HepG2 (cell line): ENCODE results near the gene WDR43. TPM values are rescaled to one million over a fixed set of nuclear protein-coding genes. Genes with fewer than 3 reads are reported as not detected.

ENCODE experiments used
- ATAC-seq: fragments of 200-7000 bp; cut with Tn5 transposase; 3 replicates; pipeline ENCODE4 v1.9.1; 2020; ENCODE audit warnings: mild to moderate bottlenecking, moderate library complexity
- BruUV-seq: library from RNA; stranded (reverse); fragments of 400-500 nt; replicated peaks from 2 replicates; lab custom pipeline; 2021; lab: Mats Ljungman, UMichigan
- CTCF ChIA-PET: fragments of 300-600 bp; formaldehyde crosslinking; extraction: SDS; loops from one replicate; lab custom pipeline; 2021; ENCODE audit warnings: low total read pairs, inconsistent platforms, low intra/inter-chr PET ratio; lab: Yijun Ruan, JAX
- POLR2A ChIA-PET: fragments of 350-600 bp; sonication (Branson Sonifier 250); formaldehyde crosslinking; loops from one replicate; lab custom pipeline; 2020; ENCODE audit warnings: antibody characterized with exemption, inconsistent platforms; lab: Yijun Ruan, JAX
- DNase-seq: peaks from one replicate; pipeline ENCODE4 v3.0.0-alpha.2; 2015; ENCODE audit warnings: low spot score
- FAIRE-seq: peaks from 3 replicates; lab custom pipeline; 2011; peaks lifted over from hg19 to GRCh38; lab: Jason Lieb, UNC
- H2AFZ ChIP-seq: one replicate; pipeline ENCODE4 v1.6.1; 2011; ENCODE audit warnings: low read length, inconsistent platforms
- H3K27ac ChIP-seq: fragments of 300-600 bp; 3 replicates; pipeline ENCODE4 v1.8.0; 2011; ENCODE audit warnings: mixed run types, mild to moderate bottlenecking, mixed read lengths, low read length, inconsistent platforms; ENCODE audit not compliant: insufficient read depth; ENCODE audit errors: extremely low read length
- H3K27me3 ChIP-seq, 2 experiments: fragments of 200-600 bp in 1 of 2; 2 replicates in 1 of 2; 3 replicates in 1 of 2; pipeline versions ENCODE4 v1.6.0 to v1.8.0; 2011; ENCODE audit warnings: low read length in 2 of 2, mild to moderate bottlenecking in 2 of 2, moderate library complexity in 2 of 2, inconsistent platforms in 1 of 2; ENCODE audit not compliant: insufficient read depth in 2 of 2, control insufficient read depth in 1 of 2
- H3K36me3 ChIP-seq, 2 experiments: fragments of 200-600 bp in 1 of 2; replicated peaks in 1 of 2; 2 replicates in 1 of 2; 3 replicates in 1 of 2; pipeline versions ENCODE4 v1.5.1 to v1.8.0; 2011; ENCODE audit warnings: low read length in 2 of 2, inconsistent platforms in 1 of 2; ENCODE audit not compliant: insufficient read depth in 2 of 2, control insufficient read depth in 1 of 2
- H3K4me1 ChIP-seq: 2 replicates; pipeline ENCODE4 v1.5.1; 2012; ENCODE audit warnings: low read length, inconsistent platforms; ENCODE audit not compliant: insufficient read depth
- H3K4me2 ChIP-seq: 2 replicates; pipeline ENCODE4 v1.6.0; 2011; ENCODE audit warnings: low read depth, low read length, inconsistent platforms
- H3K4me3 ChIP-seq, 3 experiments: fragments of 200-600 bp in 1 of 3; sonication (generic), shearing (Covaris generic) in 1 of 3; replicated peaks in 1 of 3; 2 replicates each; pipeline ENCODE4 v1.5.1; 2011 to 2016; ENCODE audit warnings: low read length in 3 of 3, inconsistent platforms in 2 of 3, low read depth in 2 of 3, mild to moderate bottlenecking in 2 of 3, control low read depth in 1 of 3, mixed read lengths in 1 of 3; ENCODE audit not compliant: insufficient read depth in 1 of 3
- H3K79me2 ChIP-seq: one replicate; pipeline ENCODE4 v1.6.1; 2011; ENCODE audit warnings: low read length, inconsistent platforms; ENCODE audit not compliant: insufficient read depth
- H3K9ac ChIP-seq: 2 replicates; pipeline ENCODE4 v1.6.0; 2011; ENCODE audit warnings: mild to moderate bottlenecking, low read depth, low read length, inconsistent platforms; ENCODE audit not compliant: insufficient read depth
- H3K9me3 ChIP-seq: 2 replicates; pipeline ENCODE4 v1.5.1; 2012; ENCODE audit warnings: mild to moderate bottlenecking, low read length
- H4K20me1 ChIP-seq: 2 replicates; pipeline ENCODE4 v1.6.0; 2011; ENCODE audit warnings: inconsistent platforms, mild to moderate bottlenecking, low read length, moderate library complexity; ENCODE audit not compliant: insufficient read depth
- E2F1 ChIP-seq: sonication (generic); formaldehyde crosslinking; IDR thresholded peaks from 2 replicates; pipeline ENCODE4 v1.5.0; 2020; ENCODE audit warnings: missing genetic modification reagents
- KAT2B ChIP-seq: fragments of 150-350 bp; IDR thresholded peaks from 2 replicates; pipeline ENCODE4 v1.6.1; 2014; ENCODE audit warnings: low read depth, low read length, borderline replicate concordance
- KDM5A ChIP-seq: fragments of 200-600 bp; sonication (generic); IDR thresholded peaks from 2 replicates; pipeline ENCODE4 v1.7.0; 2018; ENCODE audit warnings: antibody characterized with exemption, mild to moderate bottlenecking, low read length, borderline replicate concordance
- NFKBIZ ChIP-seq: IDR thresholded peaks from 2 replicates; pipeline ENCODE4 v1.6.1; 2018; ENCODE audit warnings: missing genetic modification reagents, missing compliant biosample characterization
- PITX1 ChIP-seq: sonication (generic); formaldehyde crosslinking; IDR thresholded peaks from 2 replicates; pipeline ENCODE4 v1.5.1; 2020; ENCODE audit warnings: mild to moderate bottlenecking, missing genetic modification reagents
- TEAD2 ChIP-seq: sonication (generic); formaldehyde crosslinking; IDR thresholded peaks from 2 replicates; pipeline ENCODE4 v1.9.0; 2021; ENCODE audit warnings: missing genetic modification reagents
- ZNF432 ChIP-seq: sonication (generic); formaldehyde crosslinking; IDR thresholded peaks from 2 replicates; pipeline ENCODE4 v1.5.0; 2020; ENCODE audit warnings: missing genetic modification reagents, mild to moderate bottlenecking, borderline replicate concordance
- WGBS: methylation state at CpG from one replicate; pipeline ENCODE4 v1.1.6; 2017; ENCODE audit warnings: low lambda C conversion rate; 5-methylcytosine and 5-hydroxymethylcytosine counted together
- in situ Hi-C: cut with HindIII; loops from 2 replicates; pipeline ENCODE4 v1.10.0; 2017; ENCODE audit warnings: low pct_unique_long_range_greater_than_20kb; ENCODE audit not compliant: extremely low pct_ligation_motif_present
- intact Hi-C: fragments of 100-400 bp; cut with micrococcal nuclease; formaldehyde crosslinking; loops from one replicate; pipeline ENCODE4 v1.10.0; 2022; ENCODE audit not compliant: unreplicated experiment
- polyA plus RNA-seq, 8 experiments: library from polyadenylated mRNA; depleted of rRNA in 3 of 8; stranded (reverse) in 7 of 8; unstranded in 1 of 8; fragments of >200 nt; fragmentation: Illumina TruSeq in 4 of 8; extraction: Trizol in 4 of 8; gene quantifications; 2 replicates each; pipeline versions ENCODE4 v1.2.1 to v1.2.3, GENCODE V29; 2011 to 2016; ENCODE audit warnings: low read depth in 4 of 8, missing spikeins in 1 of 8, mixed read lengths in 1 of 8; ENCODE audit not compliant: insufficient read depth in 1 of 8
- total RNA-seq, 5 experiments: library from RNA; depleted of rRNA; stranded (reverse); fragments of >200 nt; fragmentation: Illumina TruSeq; extraction: Trizol; gene quantifications; 2 replicates each; pipeline ENCODE4 v1.2.3, GENCODE V29; 2016; ENCODE audit warnings: low read depth in 1 of 5

WDR43 gene
- total and polyA plus RNA-seq, 2 of the 13 experiments (the other 11 are each of a cell fraction or from before 2014, with no cell fraction given): 121 to 167 TPM

GRCh38 chr2:28975671-28976070, 81.2 kb downstream of the WDR43 start:
- BruUV-seq: no TSS peak
- POLR2A ChIA-PET: no interaction called here
- in situ Hi-C loops (loop anchor here (25.0 kb wide), 1 partner anchor 862 kb away; no protein-coding TSS in a partner anchor), intact Hi-C loops (no loop called here)
- Histone ChIP-seq H3K4me1 (peaks cover 1% of the 10 kb centered on the region; the same call in 1 of the 2 replicates), H4K20me1 (no peaks in the 10 kb centered on the region), H2AFZ (no peak overlapping the region), H3K27me3 (peaks cover 4 to 13% of the 10 kb centered on the region in 2 experiments; a peak in 3 of 5 replicates), H3K79me2 (no peaks in the 10 kb centered on the region), H3K9ac (no peak overlapping the region), H3K4me3 (no peak overlapping the region), H3K4me2 (no peak overlapping the region), H3K27ac (no peak overlapping the region), H3K36me3 (no peaks in the 10 kb centered on the region), H3K9me3 (no peaks in the 10 kb centered on the region)
- ATAC-seq: no peak
- FAIRE-seq: no peak
- CTCF ChIA-PET: no interaction called here
- WGBS: 37% methylated on average over 1 of the region's 1 CpG
- DNase-seq: no peak
- TF ChIP-seq NFKBIZ (no peak), PITX1 (CRISPR knock-in tag) (no peak), ZNF432 (CRISPR knock-in tag) (no peak), E2F1 (no peak)

DNA sequence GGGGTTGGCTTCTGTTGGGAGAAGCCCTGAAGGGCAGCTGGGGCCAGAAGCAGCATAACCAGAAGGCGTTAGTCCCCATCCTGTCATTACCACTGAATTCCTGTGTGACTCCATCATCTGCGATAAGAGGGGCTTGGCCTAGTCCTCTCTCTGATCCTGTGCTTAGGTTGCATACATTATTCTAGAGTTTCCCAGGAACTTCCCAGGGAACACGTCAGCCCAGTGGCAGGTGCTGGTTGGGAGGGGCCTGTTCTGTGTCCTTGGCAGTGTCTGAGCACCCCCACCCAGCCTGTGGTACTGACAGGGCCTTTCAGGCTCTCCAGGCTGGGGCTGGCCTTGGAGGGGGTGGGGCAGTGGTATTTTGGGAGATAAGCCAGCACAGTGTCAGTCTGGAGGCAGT, 82.1 kb downstream of the WDR43 start:
- no peaks in the 10 kb centered on the region for H3K36me3 ChIP-seq
- WGBS: 39% methylated on average over 3 of the region's 3 CpGs
- no peak overlapping the region for H3K4me3 ChIP-seq
- H4K20me1 ChIP-seq: no peaks in the 10 kb centered on the region
- H2AFZ ChIP-seq: no peak overlapping the region
- intact Hi-C loops: no loop called here
- DNase-seq: peak; percentile 51
- H3K27me3 ChIP-seq: peaks cover 4 to 16% of the 10 kb centered on the region in 2 experiments; a peak in 3 of 5 replicates
- no peak overlapping the region for H3K4me2 ChIP-seq
- CTCF ChIA-PET: no interaction called here
- FAIRE-seq: no peak
- H3K79me2 ChIP-seq: no peaks in the 10 kb centered on the region
- no peaks in the 10 kb centered on the region for H3K9me3 ChIP-seq
- BruUV-seq: no TSS peak
- H3K27ac ChIP-seq: no peak overlapping the region
- POLR2A ChIA-PET: no interaction called here
- no peak overlapping the region for H3K9ac ChIP-seq
- TF ChIP-seq KAT2B (no peak), KDM5A (no peak), TEAD2 (no peak)
- ATAC-seq: no peak
- peaks cover 5% of the 10 kb centered on the region; the same call in 1 of the 2 replicates for H3K4me1 ChIP-seq
- in situ Hi-C loops: loop anchor here (25.0 kb wide), 1 partner anchor 861 kb away; no protein-coding TSS in a partner anchor
